Cardiac muscle cell (in vitro differentiated cells and primary cell): ENCODE data around the gene TMEM11. TPM values are rescaled to one million over a fixed set of nuclear protein-coding genes. Genes with fewer than 3 reads are reported as not detected.
"Not testable (repeated sequence)": the region's sequence is repeated elsewhere in the genome, so short reads cannot be mapped to it uniquely, and the experiment has no call there.

ENCODE experiments used
- DNase-seq, 2 donors: peaks; one replicate each; pipeline versions ENCODE4 v3.0.0 to v3.0.0-alpha.2; 2010 to 2017; ENCODE audit warnings: low read depth in 1 of 2, low spot score in 1 of 2
- H3K27ac ChIP-seq: fragments of 200-600 bp; sonication (generic); 2 replicates; pipeline ENCODE4 v1.5.1; 2016
- H3K27me3 ChIP-seq: fragments of 200-600 bp; sonication (generic); 2 replicates; pipeline ENCODE4 v1.6.0; 2016; ENCODE audit warnings: control low read depth
- H3K36me3 ChIP-seq: fragments of 200-600 bp; sonication (generic); 2 replicates; pipeline ENCODE4 v1.5.1; 2016; ENCODE audit warnings: control low read depth
- H3K4me1 ChIP-seq: fragments of 200-600 bp; sonication (generic); 2 replicates; pipeline ENCODE4 v1.8.1; 2017; ENCODE audit warnings: low read depth, mild to moderate bottlenecking, mixed run types
- H3K4me3 ChIP-seq: fragments of 200-600 bp; sonication (generic); 2 replicates; pipeline ENCODE4 v1.5.1; 2016; ENCODE audit warnings: mild to moderate bottlenecking
- H3K9me3 ChIP-seq: fragments of 200-600 bp; sonication (generic); 2 replicates; pipeline ENCODE4 v1.5.1; 2017; ENCODE audit warnings: low read depth, mild to moderate bottlenecking, control low read depth
- polyA plus RNA-seq: library from polyadenylated mRNA; unstranded; fragments of >200 nt; fragmentation: Nextera tagmentation; extraction: Ambion mirVana; gene quantifications from 2 replicates; pipeline ENCODE4 v1.2.1, GENCODE V29; 2016
- total RNA-seq: library from RNA; depleted of rRNA; stranded (reverse); fragments of >200 nt; gene quantifications from 2 replicates; pipeline ENCODE4 v1.2.3, GENCODE V29; 2016
- TF ChIP-seq, protein P1 (sequence below): IDR thresholded peaks from 2 replicates; pipeline ENCODE4 v1.5.1; 2012; ENCODE audit warnings: low read depth, mild to moderate bottlenecking, low read length

TMEM11 gene
- total and polyA plus RNA-seq, 2 experiments from 2014 or later, result 37.9 to 91.0 TPM

- no peak overlapping the region for H3K4me3 ChIP-seq
- no peaks in the 10 kb centered on the region for H3K27me3 ChIP-seq
- H3K9me3 ChIP-seq, result no peaks in the 10 kb centered on the region
- H3K4me1 ChIP-seq, result peaks cover 7% of the 10 kb centered on the region
- H3K27ac ChIP-seq, result peak overlapping the region; percentile 79
- TF ChIP-seq, protein P1, sequence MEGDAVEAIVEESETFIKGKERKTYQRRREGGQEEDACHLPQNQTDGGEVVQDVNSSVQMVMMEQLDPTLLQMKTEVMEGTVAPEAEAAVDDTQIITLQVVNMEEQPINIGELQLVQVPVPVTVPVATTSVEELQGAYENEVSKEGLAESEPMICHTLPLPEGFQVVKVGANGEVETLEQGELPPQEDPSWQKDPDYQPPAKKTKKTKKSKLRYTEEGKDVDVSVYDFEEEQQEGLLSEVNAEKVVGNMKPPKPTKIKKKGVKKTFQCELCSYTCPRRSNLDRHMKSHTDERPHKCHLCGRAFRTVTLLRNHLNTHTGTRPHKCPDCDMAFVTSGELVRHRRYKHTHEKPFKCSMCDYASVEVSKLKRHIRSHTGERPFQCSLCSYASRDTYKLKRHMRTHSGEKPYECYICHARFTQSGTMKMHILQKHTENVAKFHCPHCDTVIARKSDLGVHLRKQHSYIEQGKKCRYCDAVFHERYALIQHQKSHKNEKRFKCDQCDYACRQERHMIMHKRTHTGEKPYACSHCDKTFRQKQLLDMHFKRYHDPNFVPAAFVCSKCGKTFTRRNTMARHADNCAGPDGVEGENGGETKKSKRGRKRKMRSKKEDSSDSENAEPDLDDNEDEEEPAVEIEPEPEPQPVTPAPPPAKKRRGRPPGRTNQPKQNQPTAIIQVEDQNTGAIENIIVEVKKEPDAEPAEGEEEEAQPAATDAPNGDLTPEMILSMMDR, result no peak
- peak in 1 of 2 donors; percentile 89 for DNase-seq
- peaks cover 12% of the 10 kb centered on the region for H3K36me3 ChIP-seq
These were observed 14.7 kb downstream of the TMEM11 start for GRCh38 chr17:21199311-21199710.

GRCh38 chr17:21198411-21198810, 15.6 kb downstream of the TMEM11 start:
- no peak overlapping the region for H3K27ac ChIP-seq
- H3K9me3 ChIP-seq, result no peaks in the 10 kb centered on the region
- H3K4me3 ChIP-seq, result no peak overlapping the region
- no peaks in the 10 kb centered on the region for H3K27me3 ChIP-seq
- H3K36me3 ChIP-seq, result peaks cover 12% of the 10 kb centered on the region
- TF ChIP-seq, protein P1, result no peak
- peaks cover 7% of the 10 kb centered on the region for H3K4me1 ChIP-seq
- no peak for DNase-seq

GRCh38 chr17:21196126-21196525, 17.8 kb downstream of the TMEM11 start:
- TF ChIP-seq, protein P1, result no peak
- Histone ChIP-seq H3K4me1 (peaks cover 7% of the 10 kb centered on the region), H3K4me3 (no peak overlapping the region), H3K27ac (no peak overlapping the region), H3K36me3 (peaks cover 12% of the 10 kb centered on the region), H3K9me3 (no peaks in the 10 kb centered on the region), H3K27me3 (no peaks in the 10 kb centered on the region)
- no peak for DNase-seq

DNA sequence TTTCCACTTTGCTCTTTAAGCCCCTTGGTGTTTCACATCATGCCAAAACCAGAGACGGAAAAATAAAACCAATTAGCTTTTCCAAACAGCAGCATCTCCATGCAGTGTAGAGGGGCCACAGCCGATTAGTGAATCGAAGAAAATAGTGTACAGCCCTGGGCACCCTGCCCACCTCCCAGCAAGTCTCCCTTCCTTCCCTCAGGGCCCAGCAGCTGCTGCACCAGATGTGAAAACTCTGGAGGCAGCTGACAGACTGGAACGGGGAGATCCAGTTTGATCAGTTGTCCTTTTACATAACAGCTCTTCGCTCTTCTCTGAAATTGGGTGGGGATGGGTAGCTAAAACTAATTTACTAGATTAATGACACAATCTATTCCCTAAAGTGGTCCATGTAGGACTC, 19.3 kb downstream of the TMEM11 start:
- H3K36me3 ChIP-seq, result peaks cover 12% of the 10 kb centered on the region
- no peak overlapping the region for H3K27ac ChIP-seq
- TF ChIP-seq, protein P1, result no peak

GRCh38 chr17:21194226-21194625, 19.7 kb downstream of the TMEM11 start:
- Histone ChIP-seq H3K27ac (peak overlapping the region; percentile 16), H3K4me1 (no peaks in the 10 kb centered on the region), H3K4me3 (no peak overlapping the region), H3K27me3 (no peaks in the 10 kb centered on the region), H3K9me3 (no peaks in the 10 kb centered on the region), H3K36me3 (peaks cover 12% of the 10 kb centered on the region)
- peak in 1 of 2 donors; percentile 17 for DNase-seq
- TF ChIP-seq, protein P1, result no peak

More for the DNA sequence above, 19.3 kb downstream of the TMEM11 start:
- Histone ChIP-seq H3K27me3 (no peaks in the 10 kb centered on the region), H3K4me3 (no peak overlapping the region), H3K9me3 (no peaks in the 10 kb centered on the region), H3K4me1 (no peaks in the 10 kb centered on the region)
- DNase-seq, result peak in 1 of 2 donors; percentile 57

- Histone ChIP-seq H3K4me3 (no peak overlapping the region), H3K9me3 (no peaks in the 10 kb centered on the region), H3K27me3 (no peaks in the 10 kb centered on the region), H3K27ac (no peak overlapping the region), H3K36me3 (peaks cover 13% of the 10 kb centered on the region), H3K4me1 (no peaks in the 10 kb centered on the region)
- TF ChIP-seq, protein P1, result no peak
- no peak for DNase-seq
These were observed 20.9 kb downstream of the TMEM11 start for GRCh38 chr17:21193031-21193430.

GRCh38 chr17:21192414-21192813, 21.5 kb downstream of the TMEM11 start:
- not testable (repeated sequence) for H3K36me3 ChIP-seq, DNase-seq, H3K27ac ChIP-seq, H3K4me1 ChIP-seq, H3K27me3 ChIP-seq, H3K4me3 ChIP-seq, H3K9me3 ChIP-seq
